CD1c-positive myeloid dendritic cell (primary cell): ENCODE measurements around the gene HSPA1L.
"Not testable (repeated sequence)": the region's sequence is repeated elsewhere in the genome, so short reads cannot be mapped to it uniquely, and the experiment has no call there.

Source experiments
- DNase-seq: peaks from one replicate; pipeline ENCODE4 v3.0.0-alpha.2; 2016; ENCODE audit errors: extremely low spot score

HSPA1L gene

DNA sequence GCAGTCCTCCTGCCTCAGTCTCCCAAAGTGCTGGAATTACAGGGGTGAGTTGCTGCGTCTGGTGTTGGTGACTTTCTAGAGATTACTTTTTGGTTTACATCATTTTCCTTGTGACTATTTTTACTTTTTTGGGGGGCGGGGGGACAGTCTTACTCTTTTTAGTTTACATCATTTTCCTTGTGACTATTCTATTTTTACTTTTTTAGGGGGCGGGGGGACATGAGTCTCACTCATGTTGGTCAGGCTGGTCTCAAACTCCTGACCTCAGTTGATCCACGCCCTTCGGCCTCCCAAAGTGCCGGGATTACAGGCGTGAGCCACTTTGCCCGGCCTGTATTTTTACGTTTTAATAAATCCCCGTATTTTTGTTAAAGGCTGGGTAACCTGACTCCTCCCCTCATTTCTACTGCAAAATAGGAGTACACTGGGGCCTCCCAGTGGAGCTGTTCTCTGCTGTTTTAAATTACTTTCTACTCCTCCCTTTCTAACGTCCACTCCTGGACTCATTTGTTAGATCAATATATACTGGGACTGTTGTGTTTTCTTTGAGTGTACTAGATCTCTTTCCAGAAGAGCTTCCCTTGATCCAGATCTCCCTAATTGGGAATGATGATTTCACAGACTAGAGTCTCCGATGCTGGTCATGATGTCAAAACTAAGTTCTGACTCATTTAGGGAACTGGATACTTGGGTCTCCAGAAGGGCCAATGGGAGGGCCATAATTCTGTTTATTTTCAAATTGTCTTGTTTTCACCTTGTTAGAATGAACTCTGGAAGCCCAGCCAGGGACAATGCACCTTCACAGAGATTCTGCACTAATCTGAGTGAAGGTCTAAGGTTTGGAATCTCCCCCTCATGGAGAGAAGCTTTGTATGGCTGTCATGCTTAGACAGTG lies 21.6 kb upstream of the HSPA1L start:
- peak; percentile 65 for DNase-seq

- DNase-seq, result no peak
Observed at GRCh38 chr6:31836047-31836473, 21.0 kb upstream of the HSPA1L start.

DNA sequence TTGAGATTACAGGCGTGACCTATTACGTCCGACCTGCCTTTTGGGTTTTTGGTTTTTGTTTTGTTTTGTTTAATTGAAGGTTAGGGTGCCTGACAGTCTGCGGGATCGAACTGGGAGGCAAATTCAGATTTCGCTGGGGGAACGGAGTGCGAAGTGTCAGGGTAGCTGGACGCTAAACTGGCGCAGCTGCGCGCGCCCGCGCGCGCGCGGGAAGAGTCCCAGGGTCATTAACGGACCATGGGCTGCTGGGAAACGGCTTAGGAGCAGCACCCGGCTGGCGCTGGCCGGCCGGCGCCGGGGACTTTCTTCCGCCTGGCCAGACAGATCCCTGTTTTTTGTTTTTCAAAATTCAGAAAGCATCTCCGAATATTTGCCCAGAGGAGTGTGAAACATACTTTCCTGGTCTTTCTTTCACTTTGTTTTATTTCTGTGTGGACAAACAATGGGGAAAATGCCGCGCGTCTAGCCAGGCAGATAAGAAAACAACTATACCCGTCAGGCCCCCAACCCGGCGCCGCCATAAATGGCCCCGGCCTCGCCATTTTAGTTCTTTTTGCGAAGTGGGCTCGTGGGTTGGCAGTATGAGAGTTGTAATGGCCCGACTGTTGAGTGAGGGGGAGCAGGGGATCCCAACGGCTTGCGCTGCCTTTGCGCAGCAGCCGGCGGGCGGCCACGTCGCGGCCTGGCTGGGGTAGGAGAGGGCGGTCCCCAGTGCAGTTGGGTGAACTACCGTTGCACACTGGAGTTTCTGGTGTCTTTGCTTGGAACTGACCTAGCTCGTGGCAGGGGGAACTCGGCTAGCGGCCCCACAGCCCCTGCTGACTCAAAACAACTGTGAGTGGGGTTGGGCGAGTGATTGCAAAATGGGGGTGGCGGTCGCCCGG lies 19.5 kb upstream of the HSPA1L start:
- DNase-seq, result peak; percentile 86

DNA sequence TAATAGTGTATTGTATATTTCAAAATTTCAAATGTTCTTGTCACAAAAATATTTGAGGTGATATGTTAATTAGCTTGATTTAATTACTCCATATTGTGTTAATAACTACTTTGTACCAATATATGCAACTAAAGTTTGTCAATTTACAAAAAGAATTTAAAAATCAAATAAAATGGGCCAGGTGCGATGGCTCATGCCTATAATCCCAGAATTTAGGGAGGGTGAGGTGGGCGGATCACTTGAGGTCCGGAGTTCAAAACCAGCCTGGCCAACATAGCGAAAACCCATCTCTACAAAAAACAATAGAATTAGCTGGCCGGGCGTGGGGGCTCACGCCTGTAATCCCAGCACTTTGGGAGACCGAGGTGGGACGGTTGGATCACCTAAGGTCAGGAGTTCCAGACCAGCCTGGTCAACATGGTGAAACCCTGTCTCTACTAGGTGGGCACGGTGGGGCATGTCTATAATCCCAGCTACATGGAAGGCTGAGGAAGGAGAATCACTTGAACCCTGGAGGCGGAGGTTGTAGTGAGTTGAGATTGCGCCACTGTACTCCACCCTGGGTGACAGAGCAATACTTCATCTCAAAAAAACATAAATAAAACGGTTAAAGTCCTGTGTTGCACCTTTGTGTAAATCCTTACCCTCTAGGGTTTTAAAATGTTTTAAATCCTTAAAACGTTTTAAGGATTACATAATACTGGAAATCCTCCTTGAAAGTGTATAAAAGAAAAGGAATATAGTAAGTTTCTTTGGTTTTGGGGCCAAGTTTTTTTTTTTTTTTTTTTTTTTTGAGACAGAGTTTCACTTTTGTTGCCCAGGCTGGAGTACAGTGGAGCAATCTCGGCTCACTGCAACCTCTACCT lies 16.5 kb upstream of the HSPA1L start:
- peak; percentile 42 for DNase-seq

DNA sequence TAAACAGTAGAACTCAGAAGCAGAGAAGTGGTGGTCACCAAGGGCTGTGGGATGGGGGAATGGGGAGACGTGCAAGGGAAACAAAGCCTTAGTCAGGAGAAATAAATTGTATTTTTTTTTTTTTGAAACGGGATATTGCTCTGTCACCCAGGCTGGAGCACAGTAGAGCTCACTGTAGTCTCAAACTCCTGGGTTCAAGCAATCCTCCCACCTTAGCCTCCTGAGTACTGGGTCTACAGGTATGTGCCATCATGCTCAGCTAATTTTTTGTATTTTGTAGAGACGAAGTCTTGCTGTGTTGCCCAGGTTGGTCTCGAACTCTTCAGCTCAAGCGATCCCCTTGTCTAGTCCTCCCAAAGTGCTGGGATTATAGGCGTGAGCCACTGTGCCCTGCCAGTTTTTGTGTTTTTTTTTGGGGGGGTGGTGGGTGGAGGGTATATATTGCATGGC lies 15.8 kb upstream of the HSPA1L start:
- no peak for DNase-seq

- DNase-seq, result peak; percentile 70
Observed at GRCh38 chr6:31829633-31830283, 14.7 kb upstream of the HSPA1L start.

DNA sequence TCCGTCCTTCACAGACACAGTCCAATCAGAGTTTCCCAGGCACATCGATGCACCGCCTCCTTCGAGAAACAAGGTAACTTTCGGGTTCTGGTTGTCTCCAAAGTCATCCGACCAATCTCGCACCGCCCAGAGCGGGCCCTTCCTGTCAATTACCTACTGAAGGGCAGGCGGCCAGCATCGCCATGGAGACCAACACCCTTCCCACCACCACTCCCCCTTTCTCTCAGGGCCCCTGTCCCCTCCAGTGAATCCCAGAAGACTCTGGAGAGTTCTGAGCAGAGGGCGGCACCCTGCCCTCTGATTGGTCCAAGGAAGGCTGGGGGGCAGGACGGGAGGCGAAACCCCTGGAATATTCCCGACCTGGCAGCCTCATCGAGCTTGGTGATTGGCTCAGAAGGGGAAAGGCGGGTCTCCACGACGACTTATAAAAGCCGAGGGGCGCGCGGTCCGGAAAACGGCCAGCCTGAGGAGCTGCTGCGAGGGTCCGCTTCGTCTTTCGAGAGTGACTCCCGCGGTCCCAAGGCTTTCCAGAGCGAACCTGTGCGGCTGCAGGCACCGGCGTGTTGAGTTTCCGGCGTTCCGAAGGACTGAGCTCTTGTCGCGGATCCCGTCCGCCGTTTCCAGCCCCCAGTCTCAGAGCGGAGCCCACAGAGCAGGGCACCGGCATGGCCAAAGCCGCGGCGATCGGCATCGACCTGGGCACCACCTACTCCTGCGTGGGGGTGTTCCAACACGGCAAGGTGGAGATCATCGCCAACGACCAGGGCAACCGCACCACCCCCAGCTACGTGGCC lies 12.4 kb upstream of the HSPA1L start, which contains the start of gene HSPA1B:
Gene HSPA1B (plus strand): TSS at position 453 of the 794 bp plus-strand sequence. CDS start 213 bp downstream, at position 666.
- DNase-seq, result peak; percentile 97

DNA sequence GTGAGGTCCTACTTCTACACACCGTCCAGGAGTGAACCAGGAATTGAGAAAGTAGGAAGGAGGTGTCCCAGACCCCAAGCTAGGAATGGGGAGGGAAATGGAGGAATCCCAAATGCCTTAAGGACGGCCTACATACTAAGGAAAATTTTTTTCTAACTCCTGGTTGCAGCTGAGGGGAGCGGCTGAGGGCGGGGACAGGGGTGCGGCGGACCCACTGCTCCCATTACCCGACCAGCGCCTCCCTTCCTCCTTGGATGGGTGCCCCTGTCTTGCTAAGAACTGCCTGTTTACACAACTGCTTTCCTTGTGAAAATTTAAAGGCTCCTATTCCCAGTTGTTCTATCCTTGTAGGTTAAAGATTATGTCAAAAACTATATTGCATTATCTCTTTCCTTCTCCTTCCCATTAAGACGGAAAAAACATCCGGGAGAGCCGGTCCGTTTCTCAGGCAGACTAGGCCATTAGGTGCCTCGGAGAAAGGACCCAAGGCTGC lies 11.8 kb upstream of the HSPA1L start:
- DNase-seq, result no peak

- no peak for DNase-seq
Observed at GRCh38 chr6:31825553-31825952, 10.5 kb upstream of the HSPA1L start.

DNA sequence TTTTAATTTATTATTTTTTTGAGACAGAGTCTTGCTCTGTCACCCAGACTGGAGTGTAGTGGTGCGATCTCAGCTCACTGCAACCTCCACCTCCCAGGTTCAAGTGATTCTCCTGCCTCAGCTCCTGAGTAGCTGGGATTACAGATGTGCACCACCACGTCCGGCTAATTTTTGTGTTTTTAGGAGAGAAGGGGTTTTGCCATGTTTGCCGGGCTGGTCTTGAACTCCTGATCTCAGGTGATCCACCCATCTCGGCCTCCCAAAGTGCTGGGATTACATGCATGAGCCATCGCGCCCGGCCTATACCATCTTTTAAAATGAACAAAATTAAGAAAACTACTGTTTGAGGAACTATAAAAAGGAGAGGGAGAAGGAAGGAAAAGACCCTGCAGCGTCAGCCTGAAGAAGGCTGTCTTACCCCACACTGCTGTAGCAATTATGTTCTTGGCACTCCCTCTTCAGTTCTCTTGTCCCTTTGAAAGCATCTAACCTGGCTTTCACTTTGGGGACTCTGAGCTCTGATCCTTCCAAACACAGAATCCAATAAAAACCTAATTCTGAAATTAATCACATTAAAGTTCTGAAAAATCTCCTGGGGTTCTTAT lies 8.6 kb upstream of the HSPA1L start:
- not testable (repeated sequence) for DNase-seq

DNA sequence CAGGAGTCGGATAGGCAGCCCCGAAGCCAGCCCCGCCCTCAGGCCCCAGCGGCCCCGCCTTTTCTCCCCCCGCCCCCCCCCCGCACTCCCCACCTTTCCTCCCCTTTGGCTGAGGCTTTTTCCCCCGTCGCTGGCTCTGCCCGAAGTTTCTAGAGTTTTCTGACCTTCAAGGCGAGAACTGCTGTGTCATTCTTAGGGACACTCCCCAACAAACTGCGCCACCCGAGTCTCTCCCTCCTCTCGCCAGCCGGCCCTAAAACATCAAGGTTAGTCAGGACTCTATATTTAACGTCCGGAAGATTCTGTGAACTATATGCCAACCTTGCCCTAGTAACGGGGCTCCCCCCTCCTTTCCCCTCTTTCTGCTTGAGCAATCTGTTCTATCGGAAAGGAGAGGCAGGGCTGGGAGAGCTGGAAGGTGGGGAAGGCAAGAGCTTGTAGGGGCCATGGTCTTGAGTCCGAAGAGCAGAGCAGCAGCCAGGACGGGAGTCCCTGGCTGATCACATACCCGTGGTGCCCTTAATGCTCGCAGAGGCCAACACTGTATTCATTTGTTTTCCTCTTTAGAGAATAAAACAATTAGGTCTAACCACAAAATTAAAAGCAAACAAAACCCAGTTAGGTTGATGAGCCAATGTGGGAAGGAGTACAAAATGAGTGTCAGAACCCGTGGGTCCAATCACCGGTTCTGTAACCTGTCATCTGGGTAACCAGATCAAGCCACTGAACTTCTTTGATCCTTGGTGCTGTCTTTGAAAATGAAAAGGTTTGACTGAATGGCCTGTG lies 7.1 kb upstream of the HSPA1L start:
- peak; percentile 79 for DNase-seq

DNA sequence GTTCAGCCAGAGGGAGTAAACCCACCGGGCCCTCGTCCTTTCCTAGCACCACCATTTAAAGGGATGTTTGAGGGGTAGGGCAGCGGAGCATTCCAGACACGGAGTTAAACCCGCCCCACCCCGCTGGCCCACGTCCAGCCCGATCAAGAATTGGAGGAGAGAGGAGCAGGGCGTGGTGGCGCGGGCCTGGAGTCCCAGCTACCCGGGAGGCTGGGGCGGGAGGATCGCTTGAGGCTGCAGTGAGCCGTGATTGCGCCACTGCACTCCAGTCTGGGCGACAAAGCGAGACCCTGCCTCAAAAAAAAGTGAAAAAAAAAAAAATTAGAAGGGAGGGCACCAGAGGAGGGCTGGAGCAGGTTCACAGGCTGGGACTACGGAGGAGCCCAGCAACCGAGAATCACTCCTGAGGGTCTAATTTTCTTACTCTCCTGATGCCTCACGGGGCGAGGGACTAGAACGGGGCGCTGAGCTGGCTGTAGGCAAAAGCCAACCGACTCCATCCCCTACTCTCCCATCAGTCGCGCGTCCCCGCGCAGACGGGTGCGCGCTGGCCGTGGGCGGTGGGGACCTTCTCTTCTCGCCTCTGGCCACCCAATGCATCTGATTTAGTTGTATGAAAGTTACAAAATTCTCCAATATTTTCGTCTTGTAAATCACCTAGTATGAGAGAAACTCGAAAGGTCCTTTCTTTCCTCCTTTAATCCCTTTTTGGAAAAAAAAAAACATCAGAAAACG lies 6.4 kb upstream of the HSPA1L start:
- DNase-seq, result peak; percentile 73

DNA sequence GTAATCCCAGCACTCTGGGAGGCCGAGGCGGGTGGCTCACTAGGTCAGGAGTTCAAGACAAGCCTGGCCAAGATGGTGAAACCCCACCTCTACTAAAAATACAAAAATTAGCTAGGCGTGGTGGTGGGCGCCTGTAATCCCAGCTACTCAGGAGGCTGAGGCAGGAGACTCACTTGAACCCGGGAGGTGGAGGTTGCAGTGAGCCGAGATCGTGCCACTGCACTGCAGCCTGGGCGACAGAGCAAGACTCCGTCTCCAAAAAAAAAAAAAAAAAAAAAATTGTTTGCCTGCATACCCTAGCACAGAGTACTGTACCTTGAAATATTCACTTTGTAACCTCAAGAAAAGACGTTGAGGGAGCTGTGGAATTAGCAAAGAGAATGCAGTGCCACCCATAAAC lies 5.3 kb upstream of the HSPA1L start:
- not testable (repeated sequence) for DNase-seq

GRCh38 chr6:31819871-31820299 lies 4.8 kb upstream of the HSPA1L start:
- no peak for DNase-seq

GRCh38 chr6:31817929-31818511 lies 2.9 kb upstream of the HSPA1L start:
- not testable (repeated sequence) for DNase-seq

GRCh38 chr6:31817133-31817928 lies 2.2 kb upstream of the HSPA1L start:
- peak; percentile 53 for DNase-seq

- DNase-seq, result peak; percentile 92
Observed at GRCh38 chr6:31814677-31815024, 432 bp downstream of the HSPA1L start.
